Spleen (tissue), 7 donors: ENCODE measurements around the gene RAN.

Experiments
- POLR2A ChIP-seq, 3 donors: fragments of 450-650 bp; IDR thresholded peaks; one replicate each; pipeline ENCODE4 v1.5.1; 2017; ENCODE audit warnings: antibody characterized with exemption in 3 of 3, mild to moderate bottlenecking in 1 of 3
- POLR2AphosphoS5 ChIP-seq, 3 donors: sonication (generic); formaldehyde crosslinking; IDR thresholded peaks; one replicate each; pipeline ENCODE4 v1.5.1; 2017; ENCODE audit warnings: antibody characterized with exemption in 3 of 3
- TF ChIP-seq, protein P1 (sequence below), 11 experiments: fragments of 200-600 bp in 7 of 11; fragments of 450-650 bp in 4 of 11; sonication (generic) in 4 of 11; IDR thresholded peaks in 8 of 11; conservative IDR thresholded peaks in 3 of 11; 1 replicate in 7 of 11; 2 replicates in 4 of 11; pipeline versions ENCODE4 v1.4.0 to v1.8.0; 2016 to 2021; ENCODE audit warnings: antibody characterized with exemption in 11 of 11, inconsistent platforms in 4 of 11, mild to moderate bottlenecking in 1 of 11
- donor health status: DM: no; HTN: no; CAD: no; lungs with moderate emphysema.
- donor health status: DM: no; HTN: no; CAD: no.
- donor health status: DM: no; HTN: no; CAD: no.

DNA sequence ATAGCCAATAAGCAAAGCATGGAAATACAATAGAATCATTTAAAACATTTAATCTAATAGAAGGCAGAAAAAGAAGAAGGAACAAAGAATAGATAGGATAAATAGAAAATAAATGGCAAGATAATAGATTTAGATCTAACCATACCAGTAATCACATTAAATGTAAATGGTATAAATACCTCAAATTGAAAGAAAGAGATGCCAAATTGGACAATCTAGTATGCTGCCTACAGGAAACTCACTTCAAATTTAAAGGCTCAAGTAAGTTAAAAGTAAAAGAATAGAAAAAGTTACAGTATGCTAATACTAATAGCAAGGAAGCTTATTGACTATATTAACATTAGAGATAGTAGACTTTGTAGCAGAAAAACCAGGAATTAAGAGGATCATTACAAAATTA, 40.1 kb downstream of the RAN start:
- TF ChIP-seq, protein P1, sequence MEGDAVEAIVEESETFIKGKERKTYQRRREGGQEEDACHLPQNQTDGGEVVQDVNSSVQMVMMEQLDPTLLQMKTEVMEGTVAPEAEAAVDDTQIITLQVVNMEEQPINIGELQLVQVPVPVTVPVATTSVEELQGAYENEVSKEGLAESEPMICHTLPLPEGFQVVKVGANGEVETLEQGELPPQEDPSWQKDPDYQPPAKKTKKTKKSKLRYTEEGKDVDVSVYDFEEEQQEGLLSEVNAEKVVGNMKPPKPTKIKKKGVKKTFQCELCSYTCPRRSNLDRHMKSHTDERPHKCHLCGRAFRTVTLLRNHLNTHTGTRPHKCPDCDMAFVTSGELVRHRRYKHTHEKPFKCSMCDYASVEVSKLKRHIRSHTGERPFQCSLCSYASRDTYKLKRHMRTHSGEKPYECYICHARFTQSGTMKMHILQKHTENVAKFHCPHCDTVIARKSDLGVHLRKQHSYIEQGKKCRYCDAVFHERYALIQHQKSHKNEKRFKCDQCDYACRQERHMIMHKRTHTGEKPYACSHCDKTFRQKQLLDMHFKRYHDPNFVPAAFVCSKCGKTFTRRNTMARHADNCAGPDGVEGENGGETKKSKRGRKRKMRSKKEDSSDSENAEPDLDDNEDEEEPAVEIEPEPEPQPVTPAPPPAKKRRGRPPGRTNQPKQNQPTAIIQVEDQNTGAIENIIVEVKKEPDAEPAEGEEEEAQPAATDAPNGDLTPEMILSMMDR (IDR thresholded peaks at IDR 0.05 in 8 of 11, conservative IDR thresholded peaks at IDR 0.05 in 3 of 11): no peak
- TF ChIP-seq POLR2AphosphoS5 (IDR thresholded peaks at IDR 0.05) (no peak), POLR2A (IDR thresholded peaks at IDR 0.05) (no peak)
